HEK293T (cell line): ENCODE results near the gene WDSUB1.

Experiments
- CTCF ChIA-PET: fragments of 350-600 bp; formaldehyde crosslinking; extraction: SDS; loops from one replicate; lab custom pipeline; 2021; ENCODE audit warnings: antibody characterized with exemption, inconsistent platforms; lab: Yijun Ruan, JAX
- POLR2A ChIA-PET: fragments of 350-600 bp; formaldehyde crosslinking; extraction: SDS; loops from one replicate; lab custom pipeline; 2020; ENCODE audit warnings: antibody characterized with exemption, inconsistent platforms; lab: Yijun Ruan, JAX
- DNase-seq: peaks from one replicate; pipeline ENCODE4 v3.0.0; 2012; ENCODE audit warnings: mixed read lengths; ENCODE audit errors: extremely low spot score
- ARNT ChIP-seq: fragments of 450-650 bp; IDR thresholded peaks from 2 replicates; pipeline ENCODE4 v1.6.1; 2017; ENCODE audit warnings: mild to moderate bottlenecking
- BHLHE40 ChIP-seq: fragments of 450-650 bp; IDR thresholded peaks from 2 replicates; pipeline ENCODE4 v1.6.1; 2016; ENCODE audit warnings: mild to moderate bottlenecking, moderate library complexity, borderline replicate concordance
- CTBP1 ChIP-seq: fragments of 450-650 bp; IDR thresholded peaks from 2 replicates; pipeline ENCODE4 v1.6.1; 2016; ENCODE audit warnings: borderline replicate concordance
- ELF4 ChIP-seq: fragments of 450-650 bp; IDR thresholded peaks from 2 replicates; pipeline ENCODE4 v1.6.1; 2017; ENCODE audit warnings: antibody characterized with exemption
- FOXA1 ChIP-seq: fragments of 450-650 bp; IDR thresholded peaks from 2 replicates; pipeline ENCODE4 v1.6.1; 2016; ENCODE audit warnings: mild to moderate bottlenecking
- FOXK2 ChIP-seq: fragments of 450-650 bp; IDR thresholded peaks from 2 replicates; pipeline ENCODE4 v1.6.1; 2016; ENCODE audit warnings: mild to moderate bottlenecking
- FOXM1 ChIP-seq: fragments of 450-650 bp; IDR thresholded peaks from 2 replicates; pipeline ENCODE4 v1.6.1; 2017; ENCODE audit warnings: mild to moderate bottlenecking, borderline replicate concordance
- HDGF ChIP-seq: fragments of 450-650 bp; IDR thresholded peaks from 2 replicates; pipeline ENCODE4 v1.6.1; 2017; ENCODE audit warnings: antibody characterized with exemption, borderline replicate concordance
- L3MBTL2 ChIP-seq: fragments of 450-650 bp; conservative IDR thresholded peaks from 2 replicates; pipeline ENCODE4 v1.6.1; 2016; ENCODE audit warnings: mild to moderate bottlenecking
- LEF1 ChIP-seq: fragments of 450-650 bp; IDR thresholded peaks from 2 replicates; pipeline ENCODE4 v1.6.1; 2017; ENCODE audit warnings: mild to moderate bottlenecking, borderline replicate concordance
- NFRKB ChIP-seq: fragments of 450-650 bp; IDR thresholded peaks from 2 replicates; pipeline ENCODE4 v1.6.1; 2016; ENCODE audit warnings: mild to moderate bottlenecking, moderate library complexity
- SP1 ChIP-seq: fragments of 450-650 bp; IDR thresholded peaks from 2 replicates; pipeline ENCODE4 v1.6.1; 2017
- SUZ12 ChIP-seq: fragments of 450-650 bp; IDR thresholded peaks from 2 replicates; pipeline ENCODE4 v1.6.1; 2016; ENCODE audit warnings: mild to moderate bottlenecking
- TARDBP ChIP-seq: fragments of 450-650 bp; IDR thresholded peaks from 2 replicates; pipeline ENCODE4 v1.6.1; 2016
- ZNF384 ChIP-seq: fragments of 450-650 bp; IDR thresholded peaks from 2 replicates; pipeline ENCODE4 v1.6.1; 2016
- TF ChIP-seq, protein P1 (sequence below): fragments of 450-650 bp; IDR thresholded peaks from 2 replicates; pipeline ENCODE4 v1.6.1; 2016

WDSUB1 gene

GRCh38 chr2:159219394-159219998, 67.0 kb downstream of the WDSUB1 start:
- ChIA-PET POLR2A (no interaction called here), CTCF (no interaction called here)
- TF ChIP-seq, protein P1, sequence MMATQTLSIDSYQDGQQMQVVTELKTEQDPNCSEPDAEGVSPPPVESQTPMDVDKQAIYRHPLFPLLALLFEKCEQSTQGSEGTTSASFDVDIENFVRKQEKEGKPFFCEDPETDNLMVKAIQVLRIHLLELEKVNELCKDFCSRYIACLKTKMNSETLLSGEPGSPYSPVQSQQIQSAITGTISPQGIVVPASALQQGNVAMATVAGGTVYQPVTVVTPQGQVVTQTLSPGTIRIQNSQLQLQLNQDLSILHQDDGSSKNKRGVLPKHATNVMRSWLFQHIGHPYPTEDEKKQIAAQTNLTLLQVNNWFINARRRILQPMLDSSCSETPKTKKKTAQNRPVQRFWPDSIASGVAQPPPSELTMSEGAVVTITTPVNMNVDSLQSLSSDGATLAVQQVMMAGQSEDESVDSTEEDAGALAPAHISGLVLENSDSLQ, result no peak
- TF ChIP-seq FOXA1, result no peak
- no peak for TF ChIP-seq FOXK2
- no peak for TF ChIP-seq ELF4
- TF ChIP-seq HDGF, result no peak
- TF ChIP-seq ZNF384, result no peak
- no peak for TF ChIP-seq L3MBTL2
- no peak for TF ChIP-seq SP1
- TF ChIP-seq NFRKB, result no peak
- TF ChIP-seq LEF1, result no peak
- no peak for TF ChIP-seq TARDBP
- TF ChIP-seq ARNT, result no peak
- DNase-seq, result no peak

GRCh38 chr2:159218389-159218788, 68.1 kb downstream of the WDSUB1 start:
- CTCF ChIA-PET, result no interaction called here
- DNase-seq, result no peak
- TF ChIP-seq NFRKB, result no peak
- no peak for TF ChIP-seq L3MBTL2
- no peak for TF ChIP-seq SP1
- no peak for TF ChIP-seq FOXM1
- TF ChIP-seq FOXA1, result no peak
- TF ChIP-seq TARDBP, result no peak
- no peak for TF ChIP-seq FOXK2
- TF ChIP-seq ELF4, result no peak
- POLR2A ChIA-PET, result no interaction called here

GRCh38 chr2:159217676-159218075, 68.8 kb downstream of the WDSUB1 start:
- no peak for DNase-seq
- POLR2A ChIA-PET, result no interaction called here
- CTCF ChIA-PET, result no interaction called here
- no peak for TF ChIP-seq LEF1
- no peak for TF ChIP-seq CTBP1
- no peak for TF ChIP-seq SP1
- no peak for TF ChIP-seq NFRKB
- no peak for TF ChIP-seq ARNT
- no peak for TF ChIP-seq SUZ12
- TF ChIP-seq ZNF384, result no peak
- no peak for TF ChIP-seq FOXA1
- TF ChIP-seq BHLHE40, result no peak

DNA sequence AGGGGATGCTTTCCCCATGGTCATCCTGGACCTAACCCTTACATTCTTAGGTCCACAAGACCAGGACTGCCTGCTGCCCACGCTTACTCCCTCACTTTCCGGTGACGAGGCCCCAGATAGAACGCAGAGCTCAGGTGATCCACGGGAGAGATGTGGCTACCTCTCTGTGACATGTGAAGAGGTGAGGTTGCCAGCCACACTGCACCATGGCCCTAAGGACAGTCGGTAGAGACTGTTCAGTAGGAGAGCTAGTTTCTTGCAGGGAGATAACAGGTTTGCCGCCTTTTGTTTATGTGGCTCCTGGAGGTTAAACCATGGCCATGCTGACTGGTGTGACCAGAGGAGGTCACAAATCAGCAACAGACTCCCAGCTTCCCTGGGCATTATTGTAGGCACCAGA, 71.4 kb downstream of the WDSUB1 start:
- CTCF ChIA-PET, result no interaction called here
- TF ChIP-seq FOXM1, result no peak
- no peak for TF ChIP-seq HDGF
- no peak for TF ChIP-seq SP1
- no peak for TF ChIP-seq FOXK2
- no peak for TF ChIP-seq LEF1
- TF ChIP-seq, protein P1, result no peak
- TF ChIP-seq TARDBP, result no peak
- no peak for TF ChIP-seq ARNT
- no peak for TF ChIP-seq BHLHE40
- no peak for TF ChIP-seq FOXA1
- TF ChIP-seq NFRKB, result no peak
- no peak for TF ChIP-seq CTBP1
- TF ChIP-seq ZNF384, result no peak
- POLR2A ChIA-PET, result no interaction called here

GRCh38 chr2:159214325-159214865, 72.1 kb downstream of the WDSUB1 start:
- DNase-seq, result no peak
- CTCF ChIA-PET, result no interaction called here
- POLR2A ChIA-PET, result no interaction called here
- no peak for TF ChIP-seq BHLHE40
- TF ChIP-seq ELF4, result no peak
- no peak for TF ChIP-seq SP1
- no peak for TF ChIP-seq L3MBTL2
- no peak for TF ChIP-seq CTBP1
- no peak for TF ChIP-seq NFRKB
- TF ChIP-seq TARDBP, result no peak
- TF ChIP-seq SUZ12, result no peak
- TF ChIP-seq ZNF384, result no peak
- no peak for TF ChIP-seq FOXK2
- no peak for TF ChIP-seq FOXA1
- TF ChIP-seq, protein P1, result no peak
- no peak for TF ChIP-seq LEF1
- no peak for TF ChIP-seq HDGF
- no peak for TF ChIP-seq FOXM1

More for the DNA sequence above, 71.4 kb downstream of the WDSUB1 start:
- DNase-seq, result no peak

DNA sequence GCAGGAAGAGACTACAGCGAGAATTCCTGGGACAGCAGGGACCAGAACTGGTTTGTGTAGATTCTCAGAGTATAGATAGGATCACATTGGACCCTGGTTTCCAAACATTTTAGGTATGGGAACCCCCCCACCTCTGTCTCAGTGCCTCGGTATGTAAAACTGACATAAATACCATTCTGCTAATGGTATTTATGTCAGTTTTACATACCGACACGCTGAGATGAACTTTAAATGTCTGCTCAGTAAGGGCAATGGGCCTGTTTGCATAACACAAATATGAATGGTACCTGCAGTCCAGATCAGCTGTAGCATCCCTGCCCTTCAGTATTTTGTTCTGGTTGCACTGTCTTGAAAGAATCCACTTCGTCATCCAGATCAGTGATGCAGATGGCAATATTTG, 73.2 kb downstream of the WDSUB1 start:
- DNase-seq, result no peak
- TF ChIP-seq SUZ12 (no peak), FOXA1 (no peak), CTBP1 (no peak), ELF4 (no peak), ZNF384 (no peak), FOXK2 (no peak), ARNT (no peak), L3MBTL2 (no peak), LEF1 (no peak), HDGF (no peak), TARDBP (no peak), FOXM1 (no peak), NFRKB (no peak)
- TF ChIP-seq, protein P1, result no peak
- POLR2A ChIA-PET, result no interaction called here
- CTCF ChIA-PET, result no interaction called here
